Natural killer cell (primary cell): ENCODE results near the gene SYVN1. TPM values are rescaled to one million over a fixed set of nuclear protein-coding genes. Genes with fewer than 3 reads are reported as not detected.

Experiments
- ATAC-seq, 3 donors: fragments of 150-1000 bp in 2 of 3; fragments of 200-7000 bp in 1 of 3; cut with Tn5 transposase; 1 replicate in 1 of 3; 2 replicates in 2 of 3; pipeline ENCODE4 v1.10.0; 2021; ENCODE audit warnings: mild to moderate bottlenecking in 2 of 3, moderate library complexity in 2 of 3
- DNase-seq, 2 donors: peaks; one replicate each; pipeline versions ENCODE4 v3.0.0 to v3.0.0-alpha.2; 2013 to 2021; ENCODE audit warnings: mixed read lengths in 1 of 2
- H3K27ac ChIP-seq: one replicate; pipeline ENCODE4 v1.5.1; 2013; ENCODE audit warnings: mild to moderate bottlenecking, low read length
- H3K27me3 ChIP-seq: one replicate; pipeline ENCODE4 v1.6.1; 2013; ENCODE audit warnings: low read length; ENCODE audit not compliant: control insufficient read depth, insufficient read depth
- H3K36me3 ChIP-seq: one replicate; pipeline ENCODE4 v1.6.1; 2013; ENCODE audit warnings: low read length; ENCODE audit not compliant: control insufficient read depth, insufficient read depth
- H3K4me1 ChIP-seq: one replicate; pipeline ENCODE4 v1.6.1; 2013; ENCODE audit warnings: low read length; ENCODE audit not compliant: control insufficient read depth, insufficient read depth
- H3K4me3 ChIP-seq: one replicate; pipeline ENCODE4 v1.5.1; 2013; ENCODE audit warnings: low read length
- H3K9me3 ChIP-seq: one replicate; pipeline ENCODE4 v1.6.1; 2013; ENCODE audit warnings: low read length; ENCODE audit not compliant: control insufficient read depth, insufficient read depth
- H3K27ac Mint-ChIP-seq, 2 donors: one replicate each; pipeline ENCODE4 v1.8.0; 2022; ENCODE audit warnings: mild to moderate bottlenecking in 2 of 2, mixed read lengths in 2 of 2, moderate library complexity in 1 of 2
- H3K27me3 Mint-ChIP-seq, 2 donors: one replicate each; pipeline ENCODE4 v1.8.0; 2022; ENCODE audit warnings: low read depth in 2 of 2, mixed read lengths in 2 of 2
- H3K36me3 Mint-ChIP-seq: one replicate; pipeline ENCODE4 v1.8.0; 2022; ENCODE audit warnings: mixed read lengths
- H3K4me1 Mint-ChIP-seq, 2 donors: one replicate each; pipeline ENCODE4 v1.8.0; 2022; ENCODE audit warnings: mixed read lengths in 2 of 2
- H3K4me3 Mint-ChIP-seq: one replicate; pipeline ENCODE4 v1.8.0; 2022; ENCODE audit warnings: mild to moderate bottlenecking, moderate library complexity, mixed read lengths
- H3K9me3 Mint-ChIP-seq, 2 donors: one replicate each; pipeline ENCODE4 v1.8.0; 2022; ENCODE audit warnings: mixed read lengths in 2 of 2
- WGBS: methylation state at CpG from one replicate; pipeline ENCODE4 v1.1.7; 2013; ENCODE audit warnings: missing lambda C conversion rate; ENCODE audit not compliant: insufficient coverage; 5-methylcytosine and 5-hydroxymethylcytosine counted together
- intact Hi-C: fragments of 100-400 bp; cut with micrococcal nuclease; formaldehyde crosslinking; loops from one replicate; pipeline ENCODE4 v1.14.2; 2022
- total RNA-seq, 4 donors: library from RNA; stranded (reverse); fragments of 120-200 nt in 1 of 4; gene quantifications; one replicate each; pipeline versions ENCODE4 v1.2.3 to v1.2.4, GENCODE V29; 2013 to 2022
- TF ChIP-seq, protein P1 (sequence below): fragments of 200-600 bp; IDR thresholded peaks from one replicate; pipeline ENCODE4 v1.8.0; 2022; ENCODE audit warnings: antibody characterized with exemption

Gene SYVN1
- total RNA-seq, 3 donors from 2014 or later (not counting 1 experiment from before 2014, with no cell fraction given) = 72.9 to 109 (median 90.2) TPM

DNA sequence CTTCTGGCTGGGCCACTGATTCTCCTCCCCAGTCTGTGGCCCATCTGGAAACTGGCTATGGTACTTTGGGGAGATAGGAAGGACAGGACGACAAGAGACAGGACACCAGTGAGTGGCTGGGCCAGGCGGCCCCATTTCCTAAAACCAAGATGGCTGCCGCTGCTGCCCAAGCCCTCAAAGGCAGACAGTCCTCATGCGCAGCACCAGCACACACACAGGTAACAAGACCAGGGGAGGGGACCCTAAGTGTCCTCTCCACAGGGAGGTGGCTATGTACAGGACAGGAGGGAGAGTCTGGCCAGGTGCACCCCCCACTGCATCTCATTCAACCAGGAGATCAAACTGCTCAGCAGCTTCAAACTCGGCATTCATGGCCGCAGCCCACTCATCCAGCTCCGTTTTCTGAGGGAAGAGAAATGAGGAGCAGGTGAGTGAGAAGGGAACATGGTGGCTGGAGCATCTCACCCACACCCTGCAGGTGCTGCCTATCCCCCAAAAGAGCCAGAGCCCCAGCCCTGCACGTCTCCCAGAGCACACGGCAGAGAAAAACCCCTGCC lies 55.5 kb downstream of the SYVN1 start:
- Mint-ChIP-seq H3K4me1 (peaks cover 11 to 13% of the 10 kb centered on the region in 2 donors), H3K36me3 (no peaks in the 10 kb centered on the region), H3K9me3 (no peaks in the 10 kb centered on the region), H3K27ac (peak overlapping the region; percentile 29 to 35), H3K27me3 (no peaks in the 10 kb centered on the region), H3K4me3 (no peak overlapping the region)
- Histone ChIP-seq H3K27ac (no peak overlapping the region), H3K9me3 (no peaks in the 10 kb centered on the region), H3K4me3 (no peak overlapping the region), H3K4me1 (peaks cover 6% of the 10 kb centered on the region), H3K36me3 (no peaks in the 10 kb centered on the region), H3K27me3 (no peaks in the 10 kb centered on the region)
- TF ChIP-seq, protein P1, sequence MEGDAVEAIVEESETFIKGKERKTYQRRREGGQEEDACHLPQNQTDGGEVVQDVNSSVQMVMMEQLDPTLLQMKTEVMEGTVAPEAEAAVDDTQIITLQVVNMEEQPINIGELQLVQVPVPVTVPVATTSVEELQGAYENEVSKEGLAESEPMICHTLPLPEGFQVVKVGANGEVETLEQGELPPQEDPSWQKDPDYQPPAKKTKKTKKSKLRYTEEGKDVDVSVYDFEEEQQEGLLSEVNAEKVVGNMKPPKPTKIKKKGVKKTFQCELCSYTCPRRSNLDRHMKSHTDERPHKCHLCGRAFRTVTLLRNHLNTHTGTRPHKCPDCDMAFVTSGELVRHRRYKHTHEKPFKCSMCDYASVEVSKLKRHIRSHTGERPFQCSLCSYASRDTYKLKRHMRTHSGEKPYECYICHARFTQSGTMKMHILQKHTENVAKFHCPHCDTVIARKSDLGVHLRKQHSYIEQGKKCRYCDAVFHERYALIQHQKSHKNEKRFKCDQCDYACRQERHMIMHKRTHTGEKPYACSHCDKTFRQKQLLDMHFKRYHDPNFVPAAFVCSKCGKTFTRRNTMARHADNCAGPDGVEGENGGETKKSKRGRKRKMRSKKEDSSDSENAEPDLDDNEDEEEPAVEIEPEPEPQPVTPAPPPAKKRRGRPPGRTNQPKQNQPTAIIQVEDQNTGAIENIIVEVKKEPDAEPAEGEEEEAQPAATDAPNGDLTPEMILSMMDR = no peak
- no peak for DNase-seq
- intact Hi-C loops = loop anchor here (5.0 kb wide), 1 partner anchor 67 kb away; the partner anchor contains the start of gene ARL2
- 98% methylated on average over 9 of the region's 9 CpGs for WGBS
- no peak for ATAC-seq

DNA sequence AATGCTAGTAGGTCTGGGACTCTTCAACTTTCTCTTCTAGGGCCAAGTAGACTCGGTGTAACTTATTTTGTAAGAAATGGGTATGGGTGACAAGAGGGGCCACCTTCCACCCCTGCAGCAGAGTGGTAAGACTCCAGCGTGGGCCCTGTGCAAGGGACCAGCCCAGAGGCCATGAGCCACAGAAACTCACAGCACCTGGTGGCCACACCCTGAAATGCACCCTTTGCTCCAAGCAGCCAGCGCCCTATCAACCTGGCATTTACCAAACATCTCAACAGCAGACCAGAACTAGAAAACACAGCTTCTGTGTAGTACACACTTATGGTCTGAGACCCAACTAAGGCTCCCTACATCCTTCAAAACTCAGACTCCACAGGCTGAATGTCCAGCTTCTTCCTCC lies 56.2 kb downstream of the SYVN1 start:
- Mint-ChIP-seq H3K27ac (peak overlapping the region; percentile 29 to 35), H3K4me1 (peaks cover 4 to 6% of the 10 kb centered on the region in 2 donors), H3K27me3 (no peaks in the 10 kb centered on the region), H3K36me3 (no peaks in the 10 kb centered on the region), H3K4me3 (no peak overlapping the region), H3K9me3 (no peaks in the 10 kb centered on the region)
- DNase-seq (peak; percentile 32 to 86), ATAC-seq (peak; percentile 74 to 79 (median 76))
- Histone ChIP-seq H3K4me3 (no peak overlapping the region), H3K36me3 (no peaks in the 10 kb centered on the region), H3K9me3 (no peaks in the 10 kb centered on the region), H3K27ac (no peak overlapping the region), H3K27me3 (no peaks in the 10 kb centered on the region), H3K4me1 (no peaks in the 10 kb centered on the region)
- intact Hi-C loops = loop anchor here (5.0 kb wide), 1 partner anchor 66 kb away; the partner anchor contains the start of gene ARL2
- WGBS = 56% methylated on average over 3 of the region's 3 CpGs
- TF ChIP-seq, protein P1 = peak; percentile 40

DNA sequence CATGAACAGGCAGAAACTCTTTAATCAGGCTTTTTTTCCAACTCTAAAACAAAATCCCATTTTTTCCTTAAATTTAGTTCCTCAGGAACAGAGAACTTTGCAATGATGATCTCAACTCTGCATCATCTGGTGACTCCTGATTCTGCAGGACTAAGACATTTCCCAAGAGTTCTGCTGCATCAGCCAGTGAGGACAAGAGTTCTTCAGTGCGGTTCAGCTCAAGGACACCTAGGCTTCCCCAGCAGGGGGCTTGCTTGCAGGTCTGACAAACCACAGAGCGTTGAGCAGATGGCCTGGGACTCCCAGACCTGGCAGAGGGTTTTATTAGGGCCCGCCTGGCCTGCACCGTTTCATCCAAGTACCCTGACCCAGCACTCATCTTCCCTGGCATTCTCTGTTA lies 56.9 kb downstream of the SYVN1 start:
- Mint-ChIP-seq H3K27ac (peak overlapping the region in 1 of 2 donors; percentile 22), H3K4me3 (no peak overlapping the region), H3K4me1 (no peaks in the 10 kb centered on the region), H3K27me3 (no peaks in the 10 kb centered on the region), H3K9me3 (no peaks in the 10 kb centered on the region), H3K36me3 (no peaks in the 10 kb centered on the region)
- Histone ChIP-seq H3K4me3 (no peak overlapping the region), H3K36me3 (no peaks in the 10 kb centered on the region), H3K27me3 (no peaks in the 10 kb centered on the region), H3K9me3 (no peaks in the 10 kb centered on the region), H3K27ac (no peak overlapping the region), H3K4me1 (no peaks in the 10 kb centered on the region)
- 87% methylated on average over 4 of the region's 4 CpGs for WGBS
- no peak for DNase-seq
- intact Hi-C loops = loop anchor here (5.0 kb wide), 1 partner anchor 65 kb away; the partner anchor contains the start of gene ARL2
- TF ChIP-seq, protein P1 = no peak
- no peak for ATAC-seq

Other genes with a start within 250 kb of the SYVN1 start
- gene ATG2A, start 217.3 kb downstream of the SYVN1 start, total RNA-seq = 100 to 1,000 TPM; 165 to 321 (median 259) TPM
- gene PPP2R5B, start 209.8 kb downstream of the SYVN1 start, total RNA-seq = 10 to 100 TPM; 27.8 to 31.5 (median 28.5) TPM
- not detected for gene GPHA2, start 198.6 kb downstream of the SYVN1 start, total RNA-seq
- gene MAJIN, start 162.4 kb downstream of the SYVN1 start, total RNA-seq = not detected
- under 1 TPM in 1 of 3 donors, not detected in 2; 0.30 TPM for gene BATF2, start 137.5 kb downstream of the SYVN1 start, total RNA-seq
- 10 to 100 TPM; 19.9 to 20.5 (median 20.2) TPM for gene ARL2, start 120.4 kb downstream of the SYVN1 start, total RNA-seq
- 10 to 100 TPM; 16.9 to 28.1 (median 27.1) TPM for gene SNX15, start 107.1 kb downstream of the SYVN1 start, total RNA-seq
- gene SAC3D1, start 93.3 kb downstream of the SYVN1 start, total RNA-seq = 1 to 10 TPM; 2.0 to 3.5 (median 2.8) TPM
- gene NAALADL1, start 76.0 kb downstream of the SYVN1 start, total RNA-seq = 10 to 100 TPM; 41.6 to 54.1 (median 46.0) TPM
- 1 to 10 TPM; 3.3 to 6.8 (median 3.8) TPM for gene CDCA5, start 50.5 kb downstream of the SYVN1 start, total RNA-seq
- 10 to 100 TPM; 49.8 to 60.2 (median 50.8) TPM for gene ZFPL1, start 50.3 kb downstream of the SYVN1 start, total RNA-seq
- gene VPS51, start 38.3 kb downstream of the SYVN1 start, total RNA-seq = 100 to 1,000 TPM; 180 to 197 (median 184) TPM
- gene TM7SF2, start 22.6 kb downstream of the SYVN1 start, total RNA-seq = 10 to 100 TPM; 17.0 to 23.2 (median 18.6) TPM
- 1 to 10 TPM; 5.6 to 6.8 (median 6.1) TPM for gene ZNHIT2, start 16.8 kb downstream of the SYVN1 start, total RNA-seq
- 100 to 1,000 TPM; 724 to 977 (median 968) TPM for gene FAU, start 12.4 kb downstream of the SYVN1 start, total RNA-seq
- 10 to 100 TPM; 36.8 to 37.5 (median 36.9) TPM for gene MRPL49, start 12.2 kb downstream of the SYVN1 start, total RNA-seq
- not detected for gene SPDYC, start 35.7 kb upstream of the SYVN1 start, total RNA-seq
- gene CAPN1, start 47.4 kb upstream of the SYVN1 start, total RNA-seq = 100 to 1,000 TPM; 211 to 256 (median 229) TPM
- gene POLA2, start 127.4 kb upstream of the SYVN1 start, total RNA-seq = 10 to 100 TPM; 21.2 to 24.2 (median 22.7) TPM
- 1 to 10 TPM; 1.4 to 1.5 (median 1.5) TPM for gene CDC42EP2, start 180.3 kb upstream of the SYVN1 start, total RNA-seq
- 100 to 1,000 TPM in 1 of 3 donors, 10 to 100 TPM in 2; 69.6 to 102 (median 89.1) TPM for gene DPF2, start 199.3 kb upstream of the SYVN1 start, total RNA-seq
- 1 to 10 TPM in 2 of 3 donors, under 1 TPM in 1; 0.70 to 2.2 (median 1.2) TPM for gene TIGD3, start 220.2 kb upstream of the SYVN1 start, total RNA-seq
- gene SLC25A45, start 248.1 kb upstream of the SYVN1 start, total RNA-seq = 10 to 100 TPM; 50.9 to 61.1 (median 61.0) TPM